Omental fat pad (tissue), 4 donors: ENCODE measurements around the gene CEMIP2. TPM values are rescaled to one million over a fixed set of nuclear protein-coding genes. Genes with fewer than 3 reads are reported as not detected.

Experiments used
- ATAC-seq: fragments of 150-250 bp; one replicate; pipeline ENCODE4 v1.9.1; 2016; ENCODE audit warnings: mild to moderate bottlenecking, moderate library complexity; ENCODE audit not compliant: low FRiP score
- DNase-seq: peaks from one replicate; pipeline ENCODE4 v3.0.0-alpha.2; 2019; ENCODE audit warnings: low spot score
- total RNA-seq, 4 donors: library from RNA; depleted of rRNA; stranded (reverse); fragments of >200 nt; gene quantifications; one replicate each; pipeline ENCODE4 v1.1.0, GENCODE V29; 2016
- TF ChIP-seq, protein P1 (sequence below), 3 donors: fragments of 450-650 bp; IDR thresholded peaks; one replicate each; pipeline ENCODE4 v1.5.1; 2016 to 2017; ENCODE audit warnings: antibody characterized with exemption in 3 of 3, mild to moderate bottlenecking in 3 of 3, moderate library complexity in 2 of 3

The CEMIP2 gene
- total RNA-seq, 4 donors from 2014 or later: 67.1 to 496 (median 126) TPM

DNA sequence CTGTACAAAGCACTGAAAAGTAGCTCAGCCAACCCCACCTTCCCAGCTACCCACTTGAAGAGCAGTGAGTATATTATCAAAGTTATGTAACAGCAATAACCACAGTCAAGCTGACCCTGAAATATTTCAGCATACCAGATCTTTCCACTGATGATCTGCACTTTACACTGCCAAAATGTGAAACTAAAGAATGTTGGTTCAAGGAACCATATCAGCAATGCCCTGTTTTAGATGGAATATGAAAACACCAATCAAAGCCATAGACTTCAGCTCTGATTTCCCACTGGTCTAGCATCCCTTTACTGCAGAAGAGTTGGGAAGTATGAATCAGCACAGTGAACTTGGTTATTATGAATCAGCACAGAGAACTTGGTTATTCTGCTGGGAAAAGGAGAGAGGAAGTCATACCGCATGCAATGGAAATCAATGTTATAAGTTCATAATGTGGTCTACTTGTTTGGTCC is 20.0 kb downstream of the CEMIP2 start:
- TF ChIP-seq, protein P1, sequence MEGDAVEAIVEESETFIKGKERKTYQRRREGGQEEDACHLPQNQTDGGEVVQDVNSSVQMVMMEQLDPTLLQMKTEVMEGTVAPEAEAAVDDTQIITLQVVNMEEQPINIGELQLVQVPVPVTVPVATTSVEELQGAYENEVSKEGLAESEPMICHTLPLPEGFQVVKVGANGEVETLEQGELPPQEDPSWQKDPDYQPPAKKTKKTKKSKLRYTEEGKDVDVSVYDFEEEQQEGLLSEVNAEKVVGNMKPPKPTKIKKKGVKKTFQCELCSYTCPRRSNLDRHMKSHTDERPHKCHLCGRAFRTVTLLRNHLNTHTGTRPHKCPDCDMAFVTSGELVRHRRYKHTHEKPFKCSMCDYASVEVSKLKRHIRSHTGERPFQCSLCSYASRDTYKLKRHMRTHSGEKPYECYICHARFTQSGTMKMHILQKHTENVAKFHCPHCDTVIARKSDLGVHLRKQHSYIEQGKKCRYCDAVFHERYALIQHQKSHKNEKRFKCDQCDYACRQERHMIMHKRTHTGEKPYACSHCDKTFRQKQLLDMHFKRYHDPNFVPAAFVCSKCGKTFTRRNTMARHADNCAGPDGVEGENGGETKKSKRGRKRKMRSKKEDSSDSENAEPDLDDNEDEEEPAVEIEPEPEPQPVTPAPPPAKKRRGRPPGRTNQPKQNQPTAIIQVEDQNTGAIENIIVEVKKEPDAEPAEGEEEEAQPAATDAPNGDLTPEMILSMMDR (IDR thresholded peaks at IDR 0.05): no peak
- DNase-seq (no peak), ATAC-seq (peak; percentile 67)

DNA sequence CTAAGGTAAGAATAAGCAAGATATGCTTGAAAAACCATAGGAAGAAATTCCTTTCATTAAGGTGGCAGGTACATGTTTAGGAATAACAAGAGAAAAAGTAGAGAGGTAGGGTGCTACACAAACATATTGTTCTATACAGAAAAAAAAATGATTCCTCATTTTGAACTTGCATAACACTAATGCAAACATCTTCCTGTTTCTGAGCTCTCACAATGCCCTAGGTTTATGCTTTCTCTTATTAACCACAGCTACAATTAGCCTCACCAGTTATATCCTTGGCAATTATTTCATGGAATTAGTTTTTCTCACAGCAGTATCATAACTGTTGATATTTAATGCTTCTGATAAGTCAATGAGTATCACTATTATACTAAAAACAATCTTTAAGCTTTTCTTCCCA is 20.7 kb downstream of the CEMIP2 start:
- TF ChIP-seq, protein P1 (IDR thresholded peaks at IDR 0.05): no peak
- DNase-seq: no peak
- no peak for ATAC-seq

DNA sequence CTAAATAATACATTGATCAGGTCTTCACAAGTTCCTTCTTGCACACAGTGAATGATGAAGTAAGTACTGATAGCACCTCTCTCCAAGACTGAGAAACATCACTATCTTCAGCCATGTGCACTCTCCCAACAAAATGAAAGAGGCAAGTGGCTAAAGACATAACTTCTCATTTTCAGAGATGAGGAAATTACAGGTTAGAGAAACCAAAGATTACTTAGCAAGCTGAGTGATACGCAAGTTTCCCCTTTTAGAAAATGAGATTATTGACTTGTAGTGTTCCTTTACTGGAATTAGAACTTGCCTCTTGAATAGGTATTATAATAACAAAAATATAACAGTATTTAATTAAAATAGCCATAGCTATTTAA is 21.6 kb downstream of the CEMIP2 start:
- no peak for DNase-seq
- ATAC-seq: no peak
- TF ChIP-seq, protein P1 (IDR thresholded peaks at IDR 0.05): no peak

DNA sequence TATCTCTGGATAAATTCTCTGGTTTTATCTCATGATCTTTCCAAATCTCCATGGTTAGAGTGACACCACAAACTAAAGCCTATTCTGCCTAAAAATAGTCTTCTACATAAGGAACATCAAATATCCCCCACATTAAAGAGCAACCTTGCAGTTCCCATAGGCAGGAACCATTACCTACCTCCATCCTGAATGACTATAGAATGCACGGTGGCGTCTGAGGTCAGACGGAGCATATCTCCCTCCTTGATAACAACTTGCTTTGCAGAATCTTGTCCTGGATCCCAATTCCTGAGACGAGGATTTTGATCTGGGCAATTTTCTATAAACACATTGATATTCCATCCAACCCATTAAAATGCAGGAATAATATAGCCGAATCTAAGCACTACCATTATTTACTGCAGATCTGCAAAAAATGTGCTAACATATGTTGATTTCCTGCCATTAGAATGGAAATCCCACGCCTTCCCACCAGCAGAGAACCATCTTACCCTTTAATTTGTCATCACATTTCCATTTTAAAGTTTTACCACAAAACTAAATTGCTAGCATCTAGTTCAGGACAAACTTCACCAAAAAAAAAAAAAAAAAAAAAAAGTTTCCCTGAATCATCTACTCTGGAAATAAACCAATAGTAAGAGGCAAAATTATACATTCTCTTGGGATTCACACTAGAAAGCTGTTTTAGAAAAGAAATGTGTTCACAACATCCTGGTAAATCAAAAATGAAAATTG is 22.1 kb downstream of the CEMIP2 start:
- TF ChIP-seq, protein P1 (IDR thresholded peaks at IDR 0.05): no peak
- ATAC-seq: no peak
- DNase-seq: no peak

DNA sequence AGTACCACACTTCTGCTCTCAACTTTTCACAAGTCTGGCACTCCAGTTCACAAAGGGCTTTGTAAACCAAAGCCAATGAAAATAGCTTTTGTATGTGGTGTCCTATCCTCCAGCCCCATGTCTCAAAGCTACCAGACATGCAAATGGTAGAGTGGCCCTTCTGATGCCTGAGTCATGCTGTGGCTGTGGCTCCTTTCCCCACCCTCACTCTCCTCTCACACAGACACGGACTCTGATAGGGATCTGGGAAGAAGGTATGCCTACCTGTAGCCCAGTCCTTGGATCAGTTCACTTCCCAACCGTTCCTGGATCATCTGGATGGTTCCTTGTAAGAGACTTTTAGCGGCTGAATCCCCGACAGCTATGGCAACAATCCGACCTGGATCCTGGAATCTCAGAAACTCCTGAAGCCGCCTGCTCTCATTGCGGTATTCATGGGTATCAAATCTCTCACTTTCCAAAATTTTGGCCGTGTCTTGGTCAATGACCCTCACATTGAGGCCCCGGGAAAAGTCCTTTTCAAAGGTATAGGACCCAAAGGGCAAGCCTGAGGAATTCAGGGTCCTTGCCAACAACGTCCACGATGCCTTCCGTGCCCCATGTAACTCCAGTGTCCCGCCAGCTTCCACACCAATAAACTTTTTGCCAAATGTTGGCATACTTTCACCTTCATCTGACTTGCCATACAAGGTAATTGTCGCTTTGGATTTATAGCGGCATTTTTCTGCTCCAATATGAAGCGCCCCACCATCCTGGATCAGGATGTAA is 23.4 kb downstream of the CEMIP2 start:
- DNase-seq (no peak), ATAC-seq (no peak)
- TF ChIP-seq, protein P1 (IDR thresholded peaks at IDR 0.05): no peak

DNA sequence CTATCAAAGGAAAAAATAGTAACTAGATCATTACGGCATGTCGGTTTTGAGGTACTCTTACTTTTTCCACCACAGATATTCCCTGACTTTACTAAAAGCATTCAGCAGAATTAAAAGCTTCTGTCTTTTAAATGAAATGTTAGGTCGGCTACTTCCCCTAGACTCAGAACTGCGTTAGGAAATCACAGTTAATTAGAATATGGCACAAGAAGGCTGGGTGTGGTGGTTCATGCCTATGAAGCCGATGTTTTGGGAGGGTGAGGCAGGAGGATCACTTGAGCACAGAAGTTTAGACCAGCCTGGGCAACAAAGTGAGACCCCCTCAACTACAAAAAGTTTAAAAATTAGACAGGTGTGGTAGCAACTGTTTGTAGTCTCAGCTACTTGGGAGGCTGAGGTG is 24.4 kb downstream of the CEMIP2 start:
- no peak for ATAC-seq
- TF ChIP-seq, protein P1 (IDR thresholded peaks at IDR 0.05): no peak
- no peak for DNase-seq
